Kidney epithelial cell (primary cell): ENCODE results near the gene NR1H2. TPM values are rescaled to one million over a fixed set of nuclear protein-coding genes. Genes with fewer than 3 reads are reported as not detected.
"Not testable (repeated sequence)": the region's sequence is repeated elsewhere in the genome, so short reads cannot be mapped to it uniquely, and the experiment has no call there.

Experiments
- DNase-seq: peaks from one replicate; pipeline ENCODE4 v3.0.0-alpha.2; 2010; ENCODE audit warnings: low read depth
- H3K27me3 ChIP-seq: 2 replicates; pipeline ENCODE4 v1.6.0; 2011; ENCODE audit warnings: low read length; ENCODE audit not compliant: control insufficient read depth, insufficient read depth
- H3K36me3 ChIP-seq: 2 replicates; pipeline ENCODE4 v1.5.1; 2011; ENCODE audit warnings: low read length; ENCODE audit not compliant: control insufficient read depth, insufficient read depth
- H3K4me3 ChIP-seq: 2 replicates; pipeline ENCODE4 v1.5.1; 2011; ENCODE audit warnings: low read depth, mild to moderate bottlenecking, control low read depth, low read length
- CTCF ChIP-seq: IDR thresholded peaks from 2 replicates; pipeline ENCODE4 v1.5.1; 2011; ENCODE audit warnings: mild to moderate bottlenecking, moderate library complexity, low read length, control low read depth, inconsistent platforms; ENCODE audit not compliant: insufficient read depth, poor library complexity, severe bottlenecking
- total RNA-seq: library from RNA; depleted of rRNA; stranded (reverse); fragments of >200 nt; gene quantifications from 2 replicates; pipeline ENCODE4 v1.2.3, GENCODE V29; 2015

The NR1H2 gene
- total RNA-seq, 1 donor from 2014 or later = 86.5 TPM

- Histone ChIP-seq H3K36me3 (peaks cover 3% of the 10 kb centered on the region), H3K27me3 (no peaks in the 10 kb centered on the region), H3K4me3 (no peak overlapping the region)
- no peak for TF ChIP-seq CTCF
- DNase-seq = no peak
Measured at GRCh38 chr19:50387176-50387867, 11.1 kb downstream of the NR1H2 start.

- no peak for TF ChIP-seq CTCF
- H3K4me3 ChIP-seq = no peak overlapping the region
- no peak for DNase-seq
- H3K36me3 ChIP-seq = peaks cover 3% of the 10 kb centered on the region
- H3K27me3 ChIP-seq = no peaks in the 10 kb centered on the region
Measured at GRCh38 chr19:50387868-50388245, 11.6 kb downstream of the NR1H2 start.

- not testable (repeated sequence) for H3K4me3 ChIP-seq, H3K36me3 ChIP-seq, H3K27me3 ChIP-seq, DNase-seq
Measured at GRCh38 chr19:50390295-50390694, 14.0 kb downstream of the NR1H2 start.

- not testable (repeated sequence) for H3K4me3 ChIP-seq, H3K27me3 ChIP-seq, DNase-seq, H3K36me3 ChIP-seq
Measured at GRCh38 chr19:50390952-50391351, 14.7 kb downstream of the NR1H2 start.

GRCh38 chr19:50392759-50393158 is 16.5 kb downstream of the NR1H2 start:
- Histone ChIP-seq H3K27me3 (no peaks in the 10 kb centered on the region), H3K4me3 (no peak overlapping the region), H3K36me3 (no peaks in the 10 kb centered on the region)
- TF ChIP-seq CTCF = no peak
- DNase-seq = no peak

GRCh38 chr19:50393589-50393988 is 17.3 kb downstream of the NR1H2 start:
- Histone ChIP-seq H3K4me3 (no peak overlapping the region), H3K36me3 (no peaks in the 10 kb centered on the region), H3K27me3 (no peaks in the 10 kb centered on the region)
- no peak for DNase-seq
- no peak for TF ChIP-seq CTCF

GRCh38 chr19:50394017-50394416 is 17.8 kb downstream of the NR1H2 start:
- TF ChIP-seq CTCF = no peak
- H3K4me3 ChIP-seq = no peak overlapping the region
- H3K27me3 ChIP-seq = no peaks in the 10 kb centered on the region
- no peak for DNase-seq
- no peaks in the 10 kb centered on the region for H3K36me3 ChIP-seq
